Activated T-cell treated with anti-CD3 and anti-CD28 coated beads, Interleukin-2, amount 50 U/mL, for 1 hour (primary cell): ENCODE data around the gene CAB39L.
"Not testable (repeated sequence)": the region's sequence is repeated elsewhere in the genome, so short reads cannot be mapped to it uniquely, and the experiment has no call there.

Source experiments
- DNase-seq: peaks from one replicate; pipeline ENCODE4 v3.0.0-alpha.2; 2020

The CAB39L gene

DNA sequence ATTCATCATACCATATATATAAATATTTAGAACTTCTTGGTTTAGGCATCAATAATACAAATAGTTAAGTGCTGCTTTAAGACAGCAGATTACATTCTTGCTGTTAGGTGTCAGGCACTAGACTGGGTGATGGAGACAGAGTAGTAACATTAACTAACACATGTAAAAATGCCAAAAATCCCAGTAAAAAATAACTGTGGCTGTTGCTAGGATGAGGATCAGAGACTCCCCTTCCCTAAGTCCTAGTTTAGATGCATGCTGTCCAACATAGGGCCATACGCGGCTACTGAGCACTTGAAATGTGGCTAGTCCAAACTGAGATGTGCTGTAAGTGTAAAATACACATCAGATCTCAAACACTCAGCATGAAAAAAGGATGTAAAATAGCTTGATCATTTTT lies 101.4 kb downstream of the CAB39L start:
- no peak for DNase-seq

DNA sequence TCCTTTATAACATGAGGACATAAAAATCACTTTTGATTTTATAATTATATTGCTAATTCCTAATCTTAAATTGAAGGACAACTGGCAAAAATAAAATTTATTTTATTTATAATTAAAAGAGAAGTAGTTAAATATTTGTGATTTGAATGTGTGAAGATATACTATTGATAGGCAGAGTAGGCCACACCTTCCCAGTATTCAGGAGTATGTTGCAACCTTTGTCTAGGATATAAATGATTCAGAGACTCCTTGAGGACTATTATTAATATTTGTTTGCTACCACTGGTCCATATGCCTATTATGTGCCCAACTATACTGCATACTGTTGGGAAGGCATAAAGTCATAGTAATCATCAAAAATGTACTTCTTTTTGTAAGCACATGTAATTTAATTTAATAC lies 101.9 kb downstream of the CAB39L start:
- no peak for DNase-seq

DNA sequence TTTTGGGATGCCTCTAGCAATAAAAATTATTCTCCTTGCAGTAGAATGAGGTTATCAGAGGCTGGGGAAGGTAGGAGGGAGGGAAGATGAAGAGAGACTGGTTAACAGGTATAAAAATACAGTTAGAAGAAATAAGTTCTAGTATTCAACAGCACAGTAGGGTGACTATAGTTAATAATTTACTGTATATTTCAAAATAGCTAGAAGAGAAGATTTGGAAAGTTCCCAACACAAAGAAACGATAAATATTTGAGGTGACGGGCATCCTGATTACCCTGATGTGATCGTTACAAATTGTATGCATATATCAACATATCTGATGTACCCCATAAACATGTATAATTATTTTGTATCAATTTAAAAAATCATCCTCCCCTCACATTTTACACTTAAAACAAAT lies 102.3 kb downstream of the CAB39L start:
- DNase-seq, result no peak

DNA sequence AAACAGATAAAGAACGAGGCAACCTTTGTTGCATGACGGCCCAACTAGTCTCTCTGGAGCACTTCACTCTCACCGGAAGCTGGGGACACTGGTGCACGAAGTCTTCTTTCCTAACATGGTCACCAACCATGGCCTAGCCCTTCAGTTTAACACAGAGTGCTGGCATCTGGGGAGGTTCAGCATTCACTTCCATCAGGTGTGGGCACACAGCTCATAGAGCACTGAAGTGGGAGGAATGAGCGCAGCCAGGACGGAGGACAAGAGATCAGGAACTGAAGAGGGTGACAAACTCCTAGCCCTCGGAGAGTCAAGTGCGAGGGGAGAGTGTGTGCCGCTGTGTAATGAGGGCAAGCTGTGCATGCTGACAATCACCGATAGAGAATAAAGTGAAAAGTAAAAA lies 103.7 kb downstream of the CAB39L start:
- no peak for DNase-seq

DNA sequence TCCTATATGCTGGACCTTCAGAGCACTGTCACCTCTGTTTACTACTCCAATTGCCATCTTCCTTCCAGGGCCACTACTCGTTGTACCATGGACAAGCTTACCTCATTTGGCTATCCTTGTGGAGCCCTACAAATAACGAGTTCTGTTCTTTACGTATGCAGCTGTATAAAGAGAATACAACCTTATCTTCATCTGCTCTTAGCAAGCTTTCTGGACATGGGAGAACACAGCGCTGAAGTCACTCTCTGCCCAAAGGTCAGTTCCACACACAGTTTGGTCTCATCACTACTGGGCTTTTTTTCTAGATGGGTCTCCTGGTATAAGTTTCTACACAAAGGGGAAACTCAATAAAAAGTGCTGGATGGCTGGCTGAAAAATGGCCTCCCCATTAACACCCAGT lies 107.2 kb downstream of the CAB39L start:
- no peak for DNase-seq

DNA sequence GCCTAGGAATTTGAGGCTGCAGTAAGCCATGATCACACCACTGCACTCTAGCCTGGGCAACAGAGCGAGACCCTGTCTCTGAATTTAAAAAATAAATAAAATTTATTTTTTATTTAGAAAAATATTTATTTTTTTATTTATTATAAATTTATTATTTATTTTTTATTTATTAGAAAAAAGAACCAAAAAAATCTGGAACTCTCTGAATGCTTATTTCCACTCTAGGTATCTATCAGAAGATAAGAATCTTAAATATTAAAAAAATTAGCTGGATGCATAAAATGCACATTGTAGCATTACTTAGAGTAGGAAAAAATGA lies 113.4 kb downstream of the CAB39L start:
- no peak for DNase-seq

DNA sequence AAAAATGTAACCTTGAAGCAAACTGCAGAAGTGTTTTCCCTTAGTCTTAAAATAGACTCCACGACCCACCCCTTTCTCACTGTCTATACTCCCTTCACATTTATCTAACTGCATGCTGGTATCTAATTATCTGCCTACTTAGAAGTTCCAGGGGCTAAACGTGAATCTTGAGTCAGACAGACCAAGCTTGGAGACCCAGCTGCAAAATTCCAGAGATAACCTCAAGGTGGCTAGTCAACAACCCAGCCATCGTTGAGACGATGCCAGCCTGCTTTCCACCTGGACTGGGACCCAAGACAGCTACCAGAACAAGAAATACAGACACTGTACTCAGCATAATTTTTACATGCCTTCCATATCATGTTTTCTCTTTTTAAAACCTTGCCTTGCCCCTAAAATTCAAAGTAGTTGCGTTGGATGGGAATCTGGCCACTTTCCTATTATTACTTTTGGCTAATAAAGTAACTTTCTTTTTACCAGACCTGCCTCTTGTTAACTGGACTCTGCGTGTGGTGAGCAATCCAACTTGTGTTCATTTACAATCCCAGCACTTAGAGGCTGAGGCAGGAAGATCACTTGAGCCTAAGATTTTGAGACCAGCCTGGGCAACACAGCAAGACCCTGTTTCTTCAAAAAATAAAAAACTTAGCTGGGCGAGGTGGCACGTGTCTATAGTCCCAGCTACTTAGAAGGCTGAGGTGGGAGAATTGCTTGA lies 113.9 kb downstream of the CAB39L start:
- DNase-seq, result no peak

DNA sequence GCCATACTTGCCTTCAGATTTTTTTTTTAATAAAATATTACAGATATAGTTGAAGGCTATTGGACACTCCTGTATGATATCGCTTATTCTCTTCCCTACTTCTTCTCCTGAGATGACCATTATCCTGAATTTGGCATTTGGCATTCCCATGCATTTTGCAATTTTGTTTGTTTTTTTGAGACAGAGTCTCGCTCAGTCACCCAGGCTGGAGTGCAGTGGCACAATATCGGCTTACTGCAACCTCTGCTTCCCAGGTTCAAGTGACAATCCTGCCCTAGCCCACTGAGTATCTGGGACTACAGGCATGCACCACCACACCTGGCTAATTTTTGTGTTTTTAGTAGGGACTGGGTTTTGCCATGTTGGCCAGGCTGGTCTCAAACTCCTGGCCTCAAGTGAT lies 116.7 kb downstream of the CAB39L start:
- not testable (repeated sequence) for DNase-seq

DNA sequence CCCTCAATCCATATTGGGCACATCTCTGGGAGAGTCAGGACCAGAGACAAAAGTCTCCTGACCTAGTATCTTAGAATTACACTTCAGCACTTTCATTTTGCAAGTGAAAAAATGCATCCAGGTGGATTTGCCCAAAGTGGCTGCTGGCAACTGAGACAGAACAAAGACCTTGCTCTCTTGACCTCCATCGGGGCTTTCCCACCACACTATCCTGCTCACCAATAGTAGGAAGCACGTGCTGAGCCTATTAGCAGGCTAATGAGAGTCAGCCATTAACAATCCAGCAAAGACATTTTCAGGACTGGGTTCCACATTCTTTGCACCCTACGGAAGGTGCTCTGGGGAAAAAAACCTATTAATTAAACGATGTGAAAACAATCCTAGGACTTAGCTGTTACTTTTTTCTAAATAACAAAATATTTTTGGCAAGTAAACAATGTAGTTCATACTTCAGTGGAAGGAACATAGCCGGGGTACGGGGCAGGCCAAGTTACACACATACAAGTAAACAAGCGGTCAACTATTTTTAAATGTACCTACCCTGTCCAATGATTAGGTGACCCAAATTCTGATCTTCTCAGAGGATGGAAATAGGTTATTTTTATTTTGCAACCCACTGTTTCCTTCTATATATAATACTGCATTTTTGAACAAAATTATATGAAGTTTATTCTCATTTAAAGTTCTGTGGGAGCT lies 117.5 kb downstream of the CAB39L start:
- no peak for DNase-seq

DNA sequence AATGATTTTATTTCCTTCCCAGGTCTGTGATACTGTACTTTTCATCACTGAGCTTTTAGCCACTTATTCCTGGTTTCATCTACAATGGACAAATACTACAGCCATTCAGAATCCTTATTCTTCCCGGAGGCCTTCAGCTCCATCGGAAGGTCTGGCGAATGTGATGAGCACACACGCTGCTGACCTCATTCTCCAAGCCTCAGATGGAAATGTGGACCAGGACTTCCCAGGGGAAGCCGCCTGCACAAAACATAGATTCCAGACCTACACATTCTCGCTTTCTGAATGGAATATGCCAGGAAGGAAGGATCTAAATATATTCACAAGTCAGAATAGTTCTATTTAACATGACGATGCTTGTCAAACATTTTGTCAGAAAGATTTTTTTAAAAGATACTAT lies 120.5 kb downstream of the CAB39L start:
- DNase-seq, result no peak

DNA sequence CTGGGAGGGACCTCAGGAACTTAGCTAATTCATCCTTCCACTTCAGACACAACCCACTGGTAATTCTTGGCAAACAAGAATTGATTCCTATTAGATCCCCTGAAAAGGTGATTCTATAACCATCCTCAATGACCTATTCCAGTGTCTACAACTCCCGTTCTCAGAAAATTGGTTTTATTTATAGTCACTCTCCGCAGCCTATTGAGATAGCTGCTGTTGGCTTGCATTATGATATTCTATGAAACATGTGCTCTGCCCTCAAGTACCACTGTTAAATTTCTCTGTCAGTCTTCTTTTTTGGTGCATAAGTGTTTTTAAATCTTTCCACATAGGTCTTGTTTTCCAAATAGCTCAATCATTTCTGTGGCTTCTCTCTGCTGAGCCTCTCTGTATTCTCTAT lies 121.2 kb downstream of the CAB39L start:
- no peak for DNase-seq

DNA sequence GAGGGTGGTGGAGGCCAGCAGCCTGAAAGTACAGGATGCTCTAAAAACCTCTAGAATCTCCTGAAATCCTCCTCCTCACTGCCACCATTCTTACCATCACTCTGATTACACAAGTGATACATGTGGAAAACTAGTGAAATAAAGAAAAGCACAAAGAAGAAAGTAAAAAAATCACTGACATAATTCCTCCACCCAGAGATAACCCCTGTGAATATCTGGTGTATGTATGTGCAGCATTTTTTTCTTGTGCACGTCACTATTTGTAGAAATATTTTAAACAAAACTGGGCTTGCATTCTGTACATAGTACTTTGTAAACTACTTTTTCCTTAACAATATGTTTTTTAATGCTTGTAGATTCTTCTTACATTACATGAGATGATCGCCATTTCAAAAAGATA lies 122.9 kb downstream of the CAB39L start:
- no peak for DNase-seq

DNA sequence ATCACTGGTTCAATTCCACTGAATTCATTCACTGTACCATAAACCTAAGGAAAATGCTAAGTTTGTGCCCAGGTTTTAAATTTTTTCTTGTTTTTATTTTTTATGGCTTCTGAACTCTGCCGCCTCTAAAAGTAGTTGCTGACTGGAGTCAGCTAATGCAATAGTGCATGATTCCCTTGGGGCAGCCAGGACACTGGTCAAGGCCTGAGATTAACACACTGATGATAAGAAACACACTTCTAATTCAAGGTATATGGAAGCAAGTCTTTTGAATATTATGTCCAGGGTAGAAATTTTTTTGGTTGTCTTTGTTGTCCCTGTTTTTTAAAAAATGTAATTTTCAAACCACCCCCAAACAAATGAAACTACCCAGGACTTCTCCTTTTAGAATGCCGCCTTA lies 123.9 kb downstream of the CAB39L start:
- DNase-seq, result no peak

DNA sequence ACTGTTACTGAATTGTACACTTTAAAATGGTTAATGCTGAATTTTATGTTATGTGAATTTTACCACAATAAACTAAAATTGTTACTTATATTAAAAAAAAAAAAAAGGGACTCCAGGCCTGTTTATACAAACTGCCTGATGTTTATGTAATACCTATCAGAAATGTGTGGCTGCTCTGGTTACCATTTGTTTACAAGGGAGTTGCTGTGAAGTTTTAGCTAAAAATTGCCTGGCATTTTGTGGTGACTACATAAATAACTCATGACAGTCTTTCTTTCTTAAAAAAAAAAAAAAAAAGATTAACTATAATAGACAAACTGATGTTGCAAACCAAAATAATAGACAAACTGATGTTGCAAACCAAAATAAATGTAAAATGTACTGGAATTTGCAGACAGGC lies 124.3 kb downstream of the CAB39L start:
- no peak for DNase-seq

DNA sequence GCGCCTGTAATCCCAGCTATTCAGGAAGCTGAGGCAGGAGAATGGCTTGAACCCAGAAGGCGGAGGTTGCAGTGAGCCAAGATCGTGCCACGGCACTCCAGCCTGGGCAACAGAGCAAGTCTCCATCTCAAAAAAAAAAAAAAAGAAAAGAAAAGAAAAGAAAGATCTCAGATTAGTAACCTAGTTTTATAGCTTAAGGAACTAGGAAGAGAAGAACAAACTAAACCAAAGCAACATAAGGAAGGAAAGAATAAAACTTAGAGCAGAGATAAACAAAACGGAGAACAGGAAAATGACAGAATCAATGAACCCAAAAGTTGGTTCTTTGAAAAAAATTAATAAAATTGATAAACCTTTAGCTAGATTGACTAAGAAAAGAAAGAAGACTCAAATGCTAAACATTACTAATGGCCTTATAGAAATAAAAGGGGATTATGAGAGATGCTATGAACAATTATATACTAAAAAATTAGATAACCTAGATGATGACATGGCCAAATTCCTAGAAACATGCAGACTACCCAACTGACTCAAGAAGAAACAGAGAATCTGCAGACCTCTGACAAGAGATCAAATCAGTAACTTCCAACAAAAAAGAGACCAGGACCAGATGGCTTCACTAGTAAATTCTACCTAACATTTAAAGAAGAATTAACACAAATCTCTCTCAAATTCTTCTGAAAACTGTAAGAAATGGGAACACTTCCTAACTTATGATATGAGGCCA lies 127.9 kb downstream of the CAB39L start:
- DNase-seq, result no peak

DNA sequence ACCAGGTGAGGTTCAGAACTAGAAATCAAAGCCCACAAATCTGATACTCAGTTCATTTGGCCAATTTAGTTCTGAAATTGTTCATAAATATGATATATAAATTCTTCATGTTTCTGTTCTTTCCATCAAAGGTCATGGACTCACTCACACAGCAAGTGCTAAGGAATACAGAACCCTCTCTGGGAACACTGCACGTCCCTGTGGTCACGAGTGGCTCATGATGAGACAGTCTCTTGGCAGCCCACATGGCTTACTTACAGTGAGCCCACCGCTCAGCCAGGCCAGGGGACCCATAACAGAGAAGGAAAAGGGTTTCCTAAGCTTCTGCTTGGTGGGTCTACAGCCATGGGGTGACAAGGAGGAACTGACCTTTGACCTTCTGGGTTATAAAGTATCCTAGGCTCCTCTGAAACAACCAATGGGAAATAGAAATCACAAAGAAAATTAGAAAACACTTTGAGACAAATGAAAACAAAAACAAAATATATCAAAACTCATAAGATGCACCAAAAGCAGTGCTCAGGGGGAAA lies 128.8 kb downstream of the CAB39L start:
- DNase-seq, result no peak

DNA sequence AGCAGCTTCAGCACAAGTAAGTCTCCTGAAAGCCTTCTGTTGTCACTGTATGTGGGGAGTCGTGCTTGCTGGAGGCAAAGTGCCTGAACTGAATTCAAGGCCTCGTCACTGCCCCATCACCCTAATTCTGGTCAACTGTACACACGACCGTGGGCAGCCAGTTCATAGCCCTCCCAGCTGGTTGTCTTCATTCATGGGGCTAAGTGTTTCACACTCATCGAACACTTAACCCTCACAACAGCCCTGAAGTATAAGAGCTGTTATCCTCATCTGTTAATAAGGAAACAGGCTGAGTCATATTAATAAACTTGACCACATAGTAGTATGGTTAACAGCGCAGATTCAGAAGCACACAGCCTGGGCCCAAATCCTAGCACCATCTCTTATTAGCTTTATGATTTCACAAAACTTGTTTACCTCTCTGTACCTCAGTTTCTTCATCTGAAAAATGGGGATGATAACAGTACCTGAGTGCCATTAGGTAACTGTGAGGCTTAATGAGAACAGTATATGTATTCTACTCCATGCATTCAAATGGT lies 129.5 kb downstream of the CAB39L start:
- no peak for DNase-seq

DNA sequence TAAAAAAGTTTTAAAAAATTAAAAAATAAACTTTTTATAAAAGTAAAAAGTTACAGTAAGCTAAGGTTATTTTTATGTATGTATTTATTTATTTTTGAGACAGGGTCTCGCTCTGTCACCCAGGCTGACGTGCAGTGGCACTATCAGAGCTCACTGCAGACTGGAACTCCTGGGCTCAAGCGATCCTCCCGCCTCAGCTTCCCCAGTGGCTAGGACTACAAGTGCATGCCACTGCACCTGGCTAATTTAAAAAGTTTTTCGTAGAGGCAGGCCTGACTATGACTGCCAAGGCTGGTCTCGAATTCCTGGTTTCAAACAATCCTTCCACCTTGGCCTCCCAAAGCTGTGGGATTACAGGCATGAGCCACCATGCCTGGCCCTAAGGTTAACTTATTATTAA lies 132.0 kb downstream of the CAB39L start:
- no peak for DNase-seq

DNA sequence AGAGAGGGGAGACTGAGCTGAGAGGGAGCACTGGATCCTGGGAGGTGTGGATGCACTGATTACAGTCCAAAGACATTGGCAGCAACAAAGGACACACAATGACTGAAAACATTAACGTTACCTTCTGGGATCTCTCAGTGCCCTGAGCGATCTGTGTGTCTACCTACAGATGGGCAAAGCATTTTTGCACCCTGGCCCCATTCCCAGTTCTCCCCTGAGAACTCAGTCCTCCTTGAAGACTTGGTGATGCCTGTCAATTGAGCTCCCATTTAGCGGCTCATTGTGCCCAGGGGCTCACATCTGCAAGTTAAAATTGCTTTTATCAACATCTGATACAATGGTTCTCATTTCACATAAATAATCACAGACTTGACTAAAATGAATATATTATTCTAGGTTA lies 133.6 kb downstream of the CAB39L start:
- no peak for DNase-seq

DNA sequence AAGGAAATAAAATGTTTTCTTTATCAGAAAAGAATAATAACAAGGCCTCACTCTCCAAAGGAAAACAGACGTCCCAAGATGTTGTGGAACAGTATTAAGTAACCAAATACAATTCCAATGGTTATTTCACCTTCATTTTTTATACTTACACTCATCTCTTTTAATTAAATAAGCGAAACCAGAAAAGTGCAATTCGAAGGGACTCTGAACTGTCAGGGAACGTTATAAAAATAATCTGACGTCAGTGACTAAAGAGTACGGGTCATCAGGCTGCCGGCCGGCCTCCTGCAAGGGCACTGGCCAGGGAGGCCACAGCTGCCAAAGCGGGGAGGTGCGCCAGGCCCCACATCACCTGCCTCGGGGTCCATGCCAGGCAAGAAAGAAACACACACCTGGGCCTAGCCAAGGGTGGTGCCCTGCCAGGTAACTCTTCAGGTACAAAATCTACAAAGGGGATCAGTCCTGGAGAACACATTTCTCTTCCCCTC lies 134.9 kb downstream of the CAB39L start:
- no peak for DNase-seq

DNA sequence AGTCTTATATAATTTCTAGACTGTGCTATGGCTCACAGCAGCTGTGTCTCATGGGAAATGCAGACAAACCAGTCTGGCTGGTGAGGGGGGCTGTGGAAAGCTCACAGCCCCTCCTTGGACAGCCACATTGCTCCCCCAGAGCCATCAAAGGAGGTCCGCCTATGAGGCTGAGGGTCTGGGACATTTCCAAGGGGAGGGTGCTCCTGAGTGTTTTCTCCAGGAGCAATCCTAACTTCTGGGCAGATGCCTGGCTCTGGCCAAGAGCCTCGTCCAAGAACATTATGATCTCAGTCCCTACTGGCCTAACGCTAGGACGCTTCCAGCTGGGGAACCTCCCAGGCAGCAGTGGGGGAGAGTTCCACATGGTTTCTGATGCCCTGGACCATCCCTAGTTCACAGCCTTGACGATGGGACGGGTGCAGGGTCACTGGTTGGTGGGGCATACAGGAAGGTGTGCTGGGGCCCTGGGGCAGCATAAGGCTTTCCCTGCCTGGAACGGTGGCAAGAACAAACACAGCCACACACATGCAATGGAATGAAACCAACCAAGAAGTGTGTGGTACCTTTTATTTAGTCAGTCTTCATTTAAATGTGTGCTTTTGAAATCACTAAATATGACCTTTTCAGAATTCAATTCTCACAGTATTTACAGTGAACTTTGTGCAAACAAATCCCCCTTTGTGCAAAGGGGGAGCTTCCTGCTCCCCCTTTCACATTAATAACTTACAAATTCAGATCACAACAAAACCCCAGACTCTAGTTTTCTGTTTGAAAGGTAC lies 135.6 kb downstream of the CAB39L start:
- no peak for DNase-seq

DNA sequence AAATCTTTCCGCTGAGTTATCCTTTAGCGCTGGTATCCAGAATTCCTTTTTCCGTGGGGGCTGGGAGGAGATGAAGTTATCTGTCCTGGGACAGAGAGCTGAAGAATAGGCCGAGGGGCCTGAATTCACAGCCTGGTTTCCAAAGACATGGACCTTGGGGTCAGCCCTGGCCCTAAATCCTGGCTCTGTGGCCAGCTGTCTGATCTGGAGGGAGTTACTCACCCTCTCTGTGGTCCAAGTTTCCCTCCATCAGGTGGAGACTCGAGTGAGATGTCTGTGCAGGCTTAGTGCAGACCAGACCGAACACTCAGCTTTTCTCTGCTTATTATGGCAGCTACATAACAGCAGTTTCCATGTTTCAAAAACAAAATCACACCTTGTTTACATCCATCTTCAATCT lies 136.5 kb downstream of the CAB39L start:
- no peak for DNase-seq
